Fibroblast of lung (primary cell): Measurements from ENCODE around the gene MUSTN1. TPM values are rescaled to one million over a fixed set of nuclear protein-coding genes. Genes with fewer than 3 reads are reported as not detected.
A peak's percentile ranks its signal among the peaks of the same experiment; 100 is the strongest.

Experiments
- DNase-seq, 2 donors: peaks; one replicate each; pipeline versions ENCODE4 v3.0.0 to v3.0.0-alpha.2; 2010; ENCODE audit warnings: low read depth in 2 of 2
- H2AFZ ChIP-seq: 2 replicates; pipeline ENCODE4 v1.5.1; 2012; ENCODE audit warnings: low read length, control low read depth, inconsistent platforms
- H3K27ac ChIP-seq: 2 replicates; pipeline ENCODE4 v1.5.1; 2011; ENCODE audit warnings: low read length, control low read depth; ENCODE audit not compliant: insufficient read depth
- H3K27me3 ChIP-seq: 2 replicates; pipeline ENCODE4 v1.5.1; 2011; ENCODE audit warnings: mild to moderate bottlenecking, low read length; ENCODE audit not compliant: control insufficient read depth, insufficient read depth
- H3K36me3 ChIP-seq: 2 replicates; pipeline ENCODE4 v1.5.1; 2011; ENCODE audit warnings: low read length; ENCODE audit not compliant: control insufficient read depth, insufficient read depth
- H3K4me1 ChIP-seq: 2 replicates; pipeline ENCODE4 v1.5.1; 2011; ENCODE audit warnings: low read length; ENCODE audit not compliant: control insufficient read depth, insufficient read depth; ENCODE audit errors: extremely low read depth
- H3K4me2 ChIP-seq: 2 replicates; pipeline ENCODE4 v1.5.1; 2011; ENCODE audit warnings: low read length, control low read depth; ENCODE audit not compliant: insufficient read depth; ENCODE audit errors: extremely low read depth
- H3K4me3 ChIP-seq, 4 experiments: fragments of 200-600 bp in 1 of 4; sonication (generic) in 1 of 4; replicated peaks in 1 of 4; 2 replicates each; pipeline ENCODE4 v1.5.1; 2011 to 2016; ENCODE audit warnings: low read length in 4 of 4, low read depth in 3 of 4, mild to moderate bottlenecking in 3 of 4, control low read depth in 2 of 4, inconsistent platforms in 1 of 4, mixed read lengths in 1 of 4; ENCODE audit not compliant: insufficient read depth in 1 of 4; ENCODE audit errors: control extremely low read depth in 1 of 4
- H3K79me2 ChIP-seq: 2 replicates; pipeline ENCODE4 v1.5.1; 2012; ENCODE audit warnings: mild to moderate bottlenecking, low read length, inconsistent platforms; ENCODE audit not compliant: control insufficient read depth, insufficient read depth
- H3K9ac ChIP-seq: 2 replicates; pipeline ENCODE4 v1.5.1; 2011; ENCODE audit warnings: mild to moderate bottlenecking, low read length, control low read depth; ENCODE audit not compliant: insufficient read depth
- H3K9me3 ChIP-seq: 2 replicates; pipeline ENCODE4 v1.5.1; 2012; ENCODE audit warnings: low read depth, low read length; ENCODE audit not compliant: control insufficient read depth, insufficient read depth
- H4K20me1 ChIP-seq: 2 replicates; pipeline ENCODE4 v1.5.1; 2011; ENCODE audit warnings: low read length; ENCODE audit not compliant: control insufficient read depth, insufficient read depth; ENCODE audit errors: extremely low read depth
- CTCF ChIP-seq, 2 donors: IDR thresholded peaks in 1 of 2; conservative IDR thresholded peaks in 1 of 2; 1 replicate in 1 of 2; 2 replicates in 1 of 2; pipeline ENCODE4 v1.5.1; 2011 to 2012; ENCODE audit warnings: low read length in 2 of 2, control low read depth in 1 of 2, inconsistent platforms in 1 of 2, low read depth in 1 of 2, mild to moderate bottlenecking in 1 of 2
- EZH2 ChIP-seq: IDR thresholded peaks from 2 replicates; pipeline ENCODE4 v1.5.1; 2012; ENCODE audit warnings: low read length, control low read depth, mild to moderate bottlenecking; ENCODE audit errors: missing control alignments
- polyA plus RNA-seq, 2 donors: library from polyadenylated mRNA; depleted of rRNA in 1 of 2; stranded (reverse) in 1 of 2; unstranded in 1 of 2; fragments of >200 nt; gene quantifications; 2 replicates each; pipeline ENCODE4 v1.2.1, GENCODE V29; 2011 to 2012; ENCODE audit warnings: missing spikeins in 1 of 2
- total RNA-seq: library from RNA; depleted of rRNA; stranded (reverse); fragments of >200 nt; gene quantifications from 2 replicates; pipeline ENCODE4 v1.2.1, GENCODE V29; 2014

Gene MUSTN1
- total and polyA plus RNA-seq, 2 donors (not counting 1 experiment from before 2014, with no cell fraction given) = 3.2 TPM; not detected in 1

DNA sequence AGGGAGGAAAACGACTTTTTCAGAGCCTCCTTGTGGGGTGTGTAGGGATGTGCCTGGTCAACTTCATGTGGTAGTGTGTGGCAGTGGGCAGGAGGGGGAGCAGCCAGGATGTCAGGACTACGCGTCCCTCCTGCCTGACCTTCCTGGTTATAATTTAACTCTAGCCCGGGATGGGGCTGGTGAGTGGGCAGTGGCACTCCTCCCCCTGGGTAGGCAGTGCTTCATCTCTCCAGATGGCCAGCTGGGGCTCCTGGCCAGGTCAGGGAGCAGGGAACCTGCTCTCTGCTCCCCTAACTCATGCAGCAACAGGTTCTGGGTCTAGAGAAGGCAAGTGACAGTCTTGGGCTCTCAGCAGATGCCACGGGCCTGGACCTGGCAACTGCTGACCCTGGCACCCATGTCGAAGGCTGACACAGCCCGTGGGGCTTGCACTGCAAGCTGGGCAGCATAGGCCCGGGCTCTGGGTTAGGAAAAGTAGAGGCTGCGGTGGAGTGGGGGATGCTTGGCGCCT lies 6.9 kb downstream of the MUSTN1 start:
- Histone ChIP-seq H4K20me1 (no peaks in the 10 kb centered on the region), H3K36me3 (no peaks in the 10 kb centered on the region), H3K27ac (no peak overlapping the region), H3K4me1 (peaks cover 11% of the 10 kb centered on the region), H3K27me3 (no peaks in the 10 kb centered on the region), H3K4me2 (no peak overlapping the region), H2AFZ (no peak overlapping the region), H3K4me3 (no peak overlapping the region), H3K9me3 (no peaks in the 10 kb centered on the region), H3K79me2 (no peaks in the 10 kb centered on the region), H3K9ac (no peak overlapping the region)
- TF ChIP-seq EZH2 = no peak
- TF ChIP-seq CTCF (conservative IDR thresholded peaks at IDR 0.05 in 1 of 2, IDR thresholded peaks at IDR 0.05 in 1 of 2; ENCODE audit: low read depth in 1 of 2, low read length in 2 of 2) = no peak
- no peak for DNase-seq

GRCh38 chr3:52827441-52827840 lies 7.4 kb downstream of the MUSTN1 start:
- H2AFZ ChIP-seq = no peak overlapping the region
- TF ChIP-seq CTCF (conservative IDR thresholded peaks at IDR 0.05 in 1 of 2, IDR thresholded peaks at IDR 0.05 in 1 of 2; ENCODE audit: low read depth in 1 of 2, low read length in 2 of 2) = no peak
- TF ChIP-seq EZH2 = no peak
- H3K9me3 ChIP-seq = no peaks in the 10 kb centered on the region
- no peak overlapping the region for H3K27ac ChIP-seq
- H3K79me2 ChIP-seq = no peaks in the 10 kb centered on the region
- H4K20me1 ChIP-seq = no peaks in the 10 kb centered on the region
- no peaks in the 10 kb centered on the region for H3K27me3 ChIP-seq
- no peak overlapping the region for H3K9ac ChIP-seq
- peak in 1 of 2 donors; percentile 34 for DNase-seq
- no peak overlapping the region for H3K4me3 ChIP-seq
- H3K4me2 ChIP-seq = no peak overlapping the region
- H3K4me1 ChIP-seq = peaks cover 11% of the 10 kb centered on the region
- H3K36me3 ChIP-seq = no peaks in the 10 kb centered on the region

- no peak overlapping the region for H3K4me3 ChIP-seq
- H3K9ac ChIP-seq = no peak overlapping the region
- no peaks in the 10 kb centered on the region for H3K27me3 ChIP-seq
- DNase-seq = no peak
- H3K36me3 ChIP-seq = no peaks in the 10 kb centered on the region
- H2AFZ ChIP-seq = no peak overlapping the region
- no peaks in the 10 kb centered on the region for H4K20me1 ChIP-seq
- no peaks in the 10 kb centered on the region for H3K4me1 ChIP-seq
- no peak overlapping the region for H3K27ac ChIP-seq
- TF ChIP-seq EZH2 = no peak
- no peak for TF ChIP-seq CTCF (conservative IDR thresholded peaks at IDR 0.05 in 1 of 2, IDR thresholded peaks at IDR 0.05 in 1 of 2; ENCODE audit: low read depth in 1 of 2, low read length in 2 of 2)
- no peaks in the 10 kb centered on the region for H3K79me2 ChIP-seq
- H3K4me2 ChIP-seq = no peak overlapping the region
- no peaks in the 10 kb centered on the region for H3K9me3 ChIP-seq
These were observed 10.8 kb downstream of the MUSTN1 start for GRCh38 chr3:52824037-52824436.
